HCT116 (cell line): ENCODE results near the gene EGFL7. TPM values are rescaled to one million over a fixed set of nuclear protein-coding genes. Genes with fewer than 3 reads are reported as not detected.

Experiments
- ATAC-seq: fragments of 200-7000 bp; cut with Tn5 transposase; 2 replicates; pipeline ENCODE4 v1.9.1; 2020; ENCODE audit warnings: mild to moderate bottlenecking, moderate library complexity
- BruUV-seq: library from RNA; stranded (reverse); fragments of 400-500 nt; replicated peaks from 2 replicates; lab custom pipeline; 2021; lab: Mats Ljungman, UMichigan
- CTCF ChIA-PET: fragments of 300-600 bp; sonication (Branson Sonifier 250); formaldehyde crosslinking; loops from one replicate; lab custom pipeline; 2021; ENCODE audit warnings: antibody characterized with exemption; lab: Charles Lee
- POLR2A ChIA-PET: fragments of 300-600, 350-600 bp; sonication (Branson Sonifier 250); formaldehyde crosslinking; loops from one replicate; lab custom pipeline; 2021; ENCODE audit warnings: antibody characterized with exemption; lab: Charles Lee
- RAD21 ChIA-PET, 2 experiments: fragments of 300-600 bp; sonication (Branson Sonifier 250); formaldehyde crosslinking; loops; one replicate each; lab custom pipeline; 2023; ENCODE audit warnings: low total read pairs in 2 of 2; ENCODE audit not compliant: uncharacterized antibody in 2 of 2, unreplicated experiment in 2 of 2, low non-redundant PET in 1 of 2; lab: Charles Lee
- DNase-seq: peaks from one replicate; pipeline ENCODE4 v3.0.0-alpha.2; 2010; ENCODE audit warnings: low read depth, low spot score
- H2AFZ ChIP-seq: fragments of 200-600 bp; shearing (Covaris generic), sonication (generic); 2 replicates; pipeline ENCODE4 v1.6.1; 2017; ENCODE audit warnings: low read depth, mixed run types, mixed read lengths, antibody characterized with exemption, low read length; ENCODE audit not compliant: poor library complexity, severe bottlenecking
- H3K27ac ChIP-seq: 2 replicates; pipeline ENCODE4 v1.5.1; 2012; ENCODE audit warnings: low read depth, low read length
- H3K27me3 ChIP-seq: fragments of 200-600 bp; sonication (generic); 2 replicates; pipeline ENCODE4 v1.6.1; 2016; ENCODE audit warnings: mixed run types, low read length, mixed read lengths; ENCODE audit not compliant: insufficient read depth
- H3K36me3 ChIP-seq, 2 experiments: fragments of 200-500 bp in 1 of 2; fragments of 200-600 bp in 1 of 2; sonication (Bioruptor generic) in 1 of 2; sonication (generic) in 1 of 2; 2 replicates each; pipeline versions ENCODE4 v1.5.1 to v1.6.1; 2014 to 2016; ENCODE audit warnings: low read length in 2 of 2, inconsistent platforms in 1 of 2, mixed read lengths in 1 of 2, mixed run types in 1 of 2; ENCODE audit not compliant: insufficient read depth in 2 of 2, control insufficient read depth in 1 of 2
- H3K4me1 ChIP-seq, 2 experiments: fragments of 200-600 bp in 1 of 2; sonication (generic) in 1 of 2; 2 replicates each; pipeline versions ENCODE4 v1.5.1 to v1.6.1; 2012 to 2017; ENCODE audit warnings: low read length in 2 of 2, inconsistent platforms in 1 of 2, mild to moderate bottlenecking in 1 of 2, mixed read lengths in 1 of 2, mixed run types in 1 of 2, moderate library complexity in 1 of 2; ENCODE audit not compliant: insufficient read depth in 2 of 2, control insufficient read depth in 1 of 2
- H3K4me2 ChIP-seq: fragments of 200-600 bp; sonication (generic); 2 replicates; pipeline ENCODE4 v1.6.1; 2017; ENCODE audit warnings: mixed run types, low read length, mixed read lengths
- H3K4me3 ChIP-seq, 2 experiments: fragments of 200-600 bp in 1 of 2; sonication (generic) in 1 of 2; replicated peaks in 1 of 2; 2 replicates each; pipeline ENCODE4 v1.5.1; 2011 to 2016; ENCODE audit warnings: low read length in 2 of 2, control low read depth in 1 of 2, low read depth in 1 of 2, mild to moderate bottlenecking in 1 of 2, mixed read lengths in 1 of 2, mixed run types in 1 of 2
- H3K79me2 ChIP-seq: fragments of 200-600 bp; sonication (generic); 2 replicates; pipeline ENCODE4 v1.6.1; 2017; ENCODE audit warnings: mild to moderate bottlenecking, mixed run types, low read length, moderate library complexity, mixed read lengths; ENCODE audit not compliant: insufficient read depth
- H3K9ac ChIP-seq: fragments of 200-600 bp; sonication (generic); 2 replicates; pipeline ENCODE4 v1.6.1; 2016; ENCODE audit warnings: low read length, mixed read lengths
- H3K9me2 ChIP-seq: fragments of 200-600 bp; sonication (generic), shearing (Covaris generic); 2 replicates; pipeline ENCODE4 v1.6.1; 2017; ENCODE audit warnings: mixed run types, mild to moderate bottlenecking, moderate library complexity; ENCODE audit not compliant: insufficient read depth
- H3K9me3 ChIP-seq, 2 experiments: fragments of 200-500 bp in 1 of 2; fragments of 200-600 bp in 1 of 2; sonication (Bioruptor generic) in 1 of 2; sonication (generic) in 1 of 2; 2 replicates each; pipeline ENCODE4 v1.6.1; 2014 to 2017; ENCODE audit warnings: low read length in 2 of 2, mixed read lengths in 2 of 2, inconsistent platforms in 1 of 2, low read depth in 1 of 2, mild to moderate bottlenecking in 1 of 2, mixed run types in 1 of 2, moderate library complexity in 1 of 2; ENCODE audit not compliant: control insufficient read depth in 1 of 2, insufficient read depth in 1 of 2
- H4K20me1 ChIP-seq: fragments of 200-600 bp; sonication (generic), shearing (Covaris generic); 2 replicates; pipeline ENCODE4 v1.6.1; 2017; ENCODE audit warnings: mixed run types, mild to moderate bottlenecking, moderate library complexity; ENCODE audit not compliant: insufficient read depth
- CBX3 ChIP-seq: IDR thresholded peaks from 2 replicates; pipeline ENCODE4 v1.6.1; 2012; ENCODE audit warnings: low read depth
- EZH2phosphoT487 ChIP-seq: fragments of 200-600 bp; IDR thresholded peaks from 2 replicates; pipeline ENCODE4 v1.6.1; 2018; ENCODE audit warnings: antibody characterized with exemption, borderline replicate concordance
- RAD21 ChIP-seq: IDR thresholded peaks from 2 replicates; pipeline ENCODE4 v1.6.1; 2012; ENCODE audit warnings: low read depth, mild to moderate bottlenecking
- TCF7L2 ChIP-seq: IDR thresholded peaks from 2 replicates; pipeline ENCODE4 v1.7.0; 2011; ENCODE audit warnings: borderline replicate concordance, inconsistent platforms; ENCODE audit not compliant: insufficient read depth, insufficient read length; ENCODE audit errors: extremely low read depth
- YY1 ChIP-seq: IDR thresholded peaks from 2 replicates; pipeline ENCODE4 v1.6.1; 2011; ENCODE audit warnings: low read length, low read depth, moderate library complexity, mild to moderate bottlenecking; ENCODE audit not compliant: insufficient replicate concordance; ENCODE audit errors: extremely low read depth
- ZFX ChIP-seq: fragments of 450-650 bp; IDR thresholded peaks from 2 replicates; pipeline ENCODE4 v1.6.1; 2017
- ZNF274 ChIP-seq: fragments of 200-500 bp; sonication (Bioruptor generic); IDR thresholded peaks from 2 replicates; pipeline ENCODE4 v1.6.1; 2014; ENCODE audit warnings: mild to moderate bottlenecking, low read depth, low read length, inconsistent platforms
- intact Hi-C: fragments of 100-400 bp; cut with micrococcal nuclease; formaldehyde crosslinking; loops from 2 replicates; pipeline ENCODE4 v1.10.0; 2022
- total RNA-seq: library from RNA; stranded (reverse); gene quantifications from one replicate; pipeline ENCODE4 v1.2.1, GENCODE V29; 2021; ENCODE audit not compliant: unreplicated experiment
- TF ChIP-seq, protein P1 (sequence below): IDR thresholded peaks from 2 replicates; pipeline ENCODE4 v1.6.1; 2012
- TF ChIP-seq, protein P2 (sequence below): IDR thresholded peaks from 2 replicates; pipeline ENCODE4 v1.6.1; 2011; ENCODE audit warnings: mild to moderate bottlenecking, low read length, moderate library complexity; ENCODE audit not compliant: insufficient replicate concordance; ENCODE audit errors: extremely low read depth
- TF ChIP-seq, protein P3 (sequence below), 3 experiments: fragments of 200-600 bp in 1 of 3; sonication (generic) in 1 of 3; IDR thresholded peaks in 2 of 3; conservative IDR thresholded peaks in 1 of 3; 2 replicates each; pipeline ENCODE4 v1.5.1; 2012 to 2017; ENCODE audit warnings: low read depth in 2 of 3, low read length in 2 of 3, antibody characterized with exemption in 1 of 3, borderline replicate concordance in 1 of 3, control low read depth in 1 of 3, mild to moderate bottlenecking in 1 of 3, mixed read lengths in 1 of 3, mixed run types in 1 of 3, moderate library complexity in 1 of 3; ENCODE audit not compliant: insufficient read depth in 1 of 3

EGFL7 gene
- total RNA-seq, 1 experiment from 2014 or later: 82.0 TPM

DNA sequence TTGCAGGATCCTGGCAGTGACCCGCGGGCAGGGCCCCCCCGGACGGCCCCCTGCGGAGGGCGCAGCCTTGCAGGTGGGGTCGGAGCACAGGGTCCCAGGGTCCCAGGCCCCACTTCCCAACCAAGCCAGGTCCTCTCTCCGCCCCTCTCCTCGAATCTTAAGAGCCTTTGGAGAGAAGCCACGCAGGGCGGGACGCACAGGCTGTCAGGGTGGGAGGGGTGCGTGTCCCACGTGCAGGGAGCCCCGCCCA is 18.4 kb upstream of the EGFL7 start:
- no peaks in the 10 kb centered on the region for H3K9me3 ChIP-seq
- no peaks in the 10 kb centered on the region for H3K36me3 ChIP-seq
- H3K79me2 ChIP-seq: no peaks in the 10 kb centered on the region
- intact Hi-C loops: loop anchor here (1.0 to 2.0 kb wide), 2 partner anchors 51 to 159 kb away; no protein-coding TSS in a partner anchor
- DNase-seq (no peak), ATAC-seq (no peak; the same call in 1 of the 2 replicates)
- H3K9ac ChIP-seq: peak overlapping the region; percentile 43; the same call in 1 of the 2 replicates
- peaks cover 7 to 14% of the 10 kb centered on the region in 2 experiments for H3K4me1 ChIP-seq
- BruUV-seq: no TSS peak
- no peaks in the 10 kb centered on the region for H3K9me2 ChIP-seq
- H4K20me1 ChIP-seq: no peaks in the 10 kb centered on the region
- H3K27ac ChIP-seq: no peak overlapping the region; the same call in 1 of the 2 replicates
- peak overlapping the region; percentile 85 for H2AFZ ChIP-seq
- POLR2A ChIA-PET: no interaction called here
- CTCF ChIA-PET: interaction anchor here (1.0 to 1.3 kb wide), 2 partner anchors 9 to 159 kb away, joined by 3 to 4 read pairs; no protein-coding TSS in a partner anchor
- peak overlapping the region; percentile 65 for H3K4me2 ChIP-seq
- H3K4me3 ChIP-seq: peak overlapping the region in 1 of 2 experiments; percentile 31; a peak in 2 of 4 replicates
- TF ChIP-seq TCF7L2: no peak
- no peak for TF ChIP-seq ZNF274
- TF ChIP-seq, protein P1, sequence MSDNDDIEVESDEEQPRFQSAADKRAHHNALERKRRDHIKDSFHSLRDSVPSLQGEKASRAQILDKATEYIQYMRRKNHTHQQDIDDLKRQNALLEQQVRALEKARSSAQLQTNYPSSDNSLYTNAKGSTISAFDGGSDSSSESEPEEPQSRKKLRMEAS: peak; percentile 89
- no peaks in the 10 kb centered on the region for H3K27me3 ChIP-seq
- RAD21 ChIA-PET: no interaction called here

DNA sequence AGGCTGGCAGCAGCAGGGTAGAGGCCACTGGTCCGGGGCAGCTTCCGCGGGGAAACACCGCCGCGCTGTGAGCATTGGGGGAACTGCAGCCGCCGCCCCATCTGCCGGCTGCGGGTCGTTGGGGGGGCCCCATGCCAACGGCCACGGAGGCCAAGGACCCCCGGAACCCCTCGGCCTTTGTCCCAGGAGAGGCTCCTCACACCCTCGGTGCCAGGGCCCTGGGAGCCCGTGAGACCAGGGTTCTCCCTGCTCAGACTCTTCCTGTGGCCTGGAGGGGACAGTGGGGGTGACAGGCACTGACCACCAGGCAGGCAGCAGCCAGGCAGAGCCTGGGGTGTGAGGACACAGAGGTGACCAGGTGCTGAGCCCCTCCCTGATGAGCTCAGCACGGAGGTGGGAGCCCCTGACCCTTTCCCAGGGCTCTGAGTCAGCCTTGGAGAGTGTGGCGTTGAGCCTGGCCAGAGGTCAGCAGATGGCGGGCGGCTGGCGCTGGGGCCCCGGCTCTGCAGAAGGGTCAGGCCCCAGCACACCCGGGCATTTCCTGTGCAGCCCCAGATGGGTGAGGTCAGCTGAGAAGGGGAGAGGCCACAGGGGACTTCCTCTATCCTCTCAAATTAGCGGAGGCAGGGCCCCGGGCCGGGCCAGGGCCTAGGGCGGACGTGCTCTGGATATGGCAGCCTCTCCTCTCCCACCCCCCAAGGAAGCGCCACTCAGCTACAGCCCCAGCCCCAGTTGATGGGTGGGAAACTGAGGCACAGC is 17.9 kb upstream of the EGFL7 start:
- CTCF ChIA-PET: interaction anchor here (1.0 to 1.3 kb wide), 2 partner anchors 9 to 160 kb away, joined by 3 to 4 read pairs; no protein-coding TSS in a partner anchor
- POLR2A ChIA-PET: no interaction called here

More for the DNA sequence above, 17.9 kb upstream of the EGFL7 start:
- intact Hi-C loops: loop anchor here (1.0 to 2.0 kb wide), 2 partner anchors 50 to 159 kb away; no protein-coding TSS in a partner anchor
- DNase-seq (peak; percentile 42), ATAC-seq (peak; percentile 99)
- H3K9me3 ChIP-seq: no peaks in the 10 kb centered on the region
- H3K4me1 ChIP-seq: peaks cover 7 to 14% of the 10 kb centered on the region in 2 experiments
- H3K4me2 ChIP-seq: peak overlapping the region; percentile 65
- peak overlapping the region; percentile 43; the same call in 1 of the 2 replicates for H3K9ac ChIP-seq
- H3K9me2 ChIP-seq: no peaks in the 10 kb centered on the region
- H3K79me2 ChIP-seq: no peaks in the 10 kb centered on the region
- no peaks in the 10 kb centered on the region for H3K27me3 ChIP-seq
- no TSS peak for BruUV-seq
- RAD21 ChIA-PET: no interaction called here
- H3K4me3 ChIP-seq: peak overlapping the region in 1 of 2 experiments; percentile 31; a peak in 1 of 4 replicates
- peak overlapping the region; percentile 85 for H2AFZ ChIP-seq
- H3K36me3 ChIP-seq: no peaks in the 10 kb centered on the region
- peak overlapping the region; percentile 46; the same call in 1 of the 2 replicates for H3K27ac ChIP-seq
- no peaks in the 10 kb centered on the region for H4K20me1 ChIP-seq
- TF ChIP-seq CBX3: no peak
- TF ChIP-seq ZNF274: no peak
- TF ChIP-seq, protein P2, sequence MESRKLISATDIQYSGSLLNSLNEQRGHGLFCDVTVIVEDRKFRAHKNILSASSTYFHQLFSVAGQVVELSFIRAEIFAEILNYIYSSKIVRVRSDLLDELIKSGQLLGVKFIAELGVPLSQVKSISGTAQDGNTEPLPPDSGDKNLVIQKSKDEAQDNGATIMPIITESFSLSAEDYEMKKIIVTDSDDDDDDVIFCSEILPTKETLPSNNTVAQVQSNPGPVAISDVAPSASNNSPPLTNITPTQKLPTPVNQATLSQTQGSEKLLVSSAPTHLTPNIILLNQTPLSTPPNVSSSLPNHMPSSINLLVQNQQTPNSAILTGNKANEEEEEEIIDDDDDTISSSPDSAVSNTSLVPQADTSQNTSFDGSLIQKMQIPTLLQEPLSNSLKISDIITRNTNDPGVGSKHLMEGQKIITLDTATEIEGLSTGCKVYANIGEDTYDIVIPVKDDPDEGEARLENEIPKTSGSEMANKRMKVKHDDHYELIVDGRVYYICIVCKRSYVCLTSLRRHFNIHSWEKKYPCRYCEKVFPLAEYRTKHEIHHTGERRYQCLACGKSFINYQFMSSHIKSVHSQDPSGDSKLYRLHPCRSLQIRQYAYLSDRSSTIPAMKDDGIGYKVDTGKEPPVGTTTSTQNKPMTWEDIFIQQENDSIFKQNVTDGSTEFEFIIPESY: no peak
- no peak for TF ChIP-seq ZFX
- TF ChIP-seq RAD21: peak; percentile 90
- TF ChIP-seq, protein P3, sequence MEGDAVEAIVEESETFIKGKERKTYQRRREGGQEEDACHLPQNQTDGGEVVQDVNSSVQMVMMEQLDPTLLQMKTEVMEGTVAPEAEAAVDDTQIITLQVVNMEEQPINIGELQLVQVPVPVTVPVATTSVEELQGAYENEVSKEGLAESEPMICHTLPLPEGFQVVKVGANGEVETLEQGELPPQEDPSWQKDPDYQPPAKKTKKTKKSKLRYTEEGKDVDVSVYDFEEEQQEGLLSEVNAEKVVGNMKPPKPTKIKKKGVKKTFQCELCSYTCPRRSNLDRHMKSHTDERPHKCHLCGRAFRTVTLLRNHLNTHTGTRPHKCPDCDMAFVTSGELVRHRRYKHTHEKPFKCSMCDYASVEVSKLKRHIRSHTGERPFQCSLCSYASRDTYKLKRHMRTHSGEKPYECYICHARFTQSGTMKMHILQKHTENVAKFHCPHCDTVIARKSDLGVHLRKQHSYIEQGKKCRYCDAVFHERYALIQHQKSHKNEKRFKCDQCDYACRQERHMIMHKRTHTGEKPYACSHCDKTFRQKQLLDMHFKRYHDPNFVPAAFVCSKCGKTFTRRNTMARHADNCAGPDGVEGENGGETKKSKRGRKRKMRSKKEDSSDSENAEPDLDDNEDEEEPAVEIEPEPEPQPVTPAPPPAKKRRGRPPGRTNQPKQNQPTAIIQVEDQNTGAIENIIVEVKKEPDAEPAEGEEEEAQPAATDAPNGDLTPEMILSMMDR (IDR thresholded peaks at IDR 0.05 in 2 of 3, conservative IDR thresholded peaks at IDR 0.05 in 1 of 3; ENCODE audit: borderline replicate concordance in 1 of 3, insufficient read depth in 1 of 3, low read depth in 2 of 3, low read length in 2 of 3): peak; percentile 74 to 97 (median 95)
- no peak for TF ChIP-seq YY1
- TF ChIP-seq EZH2phosphoT487: no peak
- TF ChIP-seq, all 23 proteins: peak for 2
